Gastrocnemius medialis (tissue), 4 donors: ENCODE data around the gene OR52L1.

Experiments
- POLR2A ChIP-seq, 2 donors: fragments of 450-650 bp; IDR thresholded peaks; one replicate each; pipeline ENCODE4 v1.6.1; 2017; ENCODE audit warnings: antibody characterized with exemption in 2 of 2, mild to moderate bottlenecking in 2 of 2, moderate library complexity in 2 of 2
- TF ChIP-seq, protein P1 (sequence below), 5 experiments: fragments of 450-650 bp in 3 of 5; fragments of 200-600 bp in 2 of 5; sonication (generic) in 2 of 5; IDR thresholded peaks in 4 of 5; conservative IDR thresholded peaks in 1 of 5; 1 replicate in 4 of 5; 2 replicates in 1 of 5; pipeline ENCODE4 v1.5.1; 2016 to 2019; ENCODE audit warnings: antibody characterized with exemption in 5 of 5, mild to moderate bottlenecking in 3 of 5, moderate library complexity in 3 of 5

DNA sequence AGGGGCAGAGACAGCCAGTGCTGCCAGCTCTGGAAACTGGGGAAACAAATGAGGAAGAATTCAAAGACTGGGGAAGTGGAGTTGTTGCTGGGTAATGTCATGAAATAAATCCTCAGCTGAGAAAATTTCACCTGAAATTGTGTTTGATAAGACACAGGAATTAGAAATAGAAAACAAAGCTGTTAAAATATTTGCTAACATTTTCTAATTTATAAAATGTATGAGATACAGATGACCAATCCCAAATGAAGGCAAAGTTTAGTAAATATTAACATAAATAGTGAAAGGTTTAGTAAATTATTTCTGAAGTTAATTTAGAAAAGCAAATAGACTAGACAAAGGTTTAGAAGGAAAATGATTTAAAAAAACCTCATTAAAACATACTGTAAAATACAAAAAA is 18.4 kb downstream of the OR52L1 start, which contains the start of gene OR56A5:
- TF ChIP-seq, protein P1, sequence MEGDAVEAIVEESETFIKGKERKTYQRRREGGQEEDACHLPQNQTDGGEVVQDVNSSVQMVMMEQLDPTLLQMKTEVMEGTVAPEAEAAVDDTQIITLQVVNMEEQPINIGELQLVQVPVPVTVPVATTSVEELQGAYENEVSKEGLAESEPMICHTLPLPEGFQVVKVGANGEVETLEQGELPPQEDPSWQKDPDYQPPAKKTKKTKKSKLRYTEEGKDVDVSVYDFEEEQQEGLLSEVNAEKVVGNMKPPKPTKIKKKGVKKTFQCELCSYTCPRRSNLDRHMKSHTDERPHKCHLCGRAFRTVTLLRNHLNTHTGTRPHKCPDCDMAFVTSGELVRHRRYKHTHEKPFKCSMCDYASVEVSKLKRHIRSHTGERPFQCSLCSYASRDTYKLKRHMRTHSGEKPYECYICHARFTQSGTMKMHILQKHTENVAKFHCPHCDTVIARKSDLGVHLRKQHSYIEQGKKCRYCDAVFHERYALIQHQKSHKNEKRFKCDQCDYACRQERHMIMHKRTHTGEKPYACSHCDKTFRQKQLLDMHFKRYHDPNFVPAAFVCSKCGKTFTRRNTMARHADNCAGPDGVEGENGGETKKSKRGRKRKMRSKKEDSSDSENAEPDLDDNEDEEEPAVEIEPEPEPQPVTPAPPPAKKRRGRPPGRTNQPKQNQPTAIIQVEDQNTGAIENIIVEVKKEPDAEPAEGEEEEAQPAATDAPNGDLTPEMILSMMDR (IDR thresholded peaks at IDR 0.05 in 4 of 5, conservative IDR thresholded peaks at IDR 0.05 in 1 of 5), result no peak
- TF ChIP-seq POLR2A (IDR thresholded peaks at IDR 0.05), result no peak
